Measurements from ENCODE around the gene SLC2A10.
A peak's percentile ranks its signal among the peaks of the same experiment; 100 is the strongest.

SLC2A10 gene

DNA sequence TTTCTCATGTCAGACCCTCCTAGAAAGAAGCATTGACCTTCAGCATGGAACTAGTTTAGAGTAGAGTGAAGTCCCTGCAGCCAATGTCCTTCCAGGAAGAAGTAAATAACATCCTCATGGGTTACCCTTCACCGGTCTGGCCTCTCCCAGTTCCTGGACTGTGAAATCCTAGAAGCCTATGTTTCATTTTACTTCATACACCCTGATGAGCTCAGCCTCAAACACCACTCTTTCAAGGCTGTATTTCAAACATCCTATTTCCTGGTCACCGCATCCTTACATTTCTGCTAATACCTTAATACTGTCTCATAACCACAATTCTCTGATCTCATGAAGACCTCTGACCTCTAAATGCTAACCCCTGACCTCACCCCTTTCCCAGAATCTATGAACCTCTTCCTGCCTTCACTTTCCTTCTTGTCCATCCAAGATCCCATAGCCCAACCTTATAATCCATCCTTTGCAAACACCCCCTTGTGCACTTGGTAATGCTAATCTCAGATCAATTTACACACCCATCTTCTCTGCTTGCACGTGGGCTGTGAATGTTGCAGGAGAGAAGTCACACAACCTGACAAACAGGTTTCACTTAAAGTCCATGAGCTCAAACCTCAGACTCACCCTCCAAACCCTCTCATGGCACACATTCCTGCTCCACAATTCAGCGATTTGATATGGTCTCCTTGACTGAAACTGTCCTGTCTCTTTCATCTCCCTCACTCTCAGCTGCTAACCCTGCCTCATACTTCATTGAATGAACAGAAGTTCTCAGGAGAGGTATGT is 30.2 kb downstream of the SLC2A10 start:
- DNase-seq, result no peak

DNA sequence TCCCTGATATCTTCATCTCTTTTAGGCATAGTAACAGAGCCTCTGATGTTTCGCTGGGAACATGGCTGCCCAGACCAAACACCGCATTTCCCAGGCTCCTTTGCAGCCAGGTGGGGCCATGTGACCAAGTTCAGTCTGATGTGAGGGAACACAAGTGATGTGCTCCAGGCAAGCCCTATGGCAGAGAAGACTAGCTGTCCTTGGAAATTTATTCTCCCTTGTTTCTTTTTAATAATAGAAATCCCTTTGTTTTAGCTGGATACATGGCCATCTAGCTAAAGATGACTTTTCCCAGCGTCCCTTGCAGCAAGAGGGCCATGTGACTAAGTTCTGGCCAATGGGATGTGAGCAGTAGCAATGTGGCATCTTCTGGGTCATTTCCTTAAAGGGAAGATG is 30.8 kb downstream of the SLC2A10 start:
- DNase-seq, result no peak

DNA sequence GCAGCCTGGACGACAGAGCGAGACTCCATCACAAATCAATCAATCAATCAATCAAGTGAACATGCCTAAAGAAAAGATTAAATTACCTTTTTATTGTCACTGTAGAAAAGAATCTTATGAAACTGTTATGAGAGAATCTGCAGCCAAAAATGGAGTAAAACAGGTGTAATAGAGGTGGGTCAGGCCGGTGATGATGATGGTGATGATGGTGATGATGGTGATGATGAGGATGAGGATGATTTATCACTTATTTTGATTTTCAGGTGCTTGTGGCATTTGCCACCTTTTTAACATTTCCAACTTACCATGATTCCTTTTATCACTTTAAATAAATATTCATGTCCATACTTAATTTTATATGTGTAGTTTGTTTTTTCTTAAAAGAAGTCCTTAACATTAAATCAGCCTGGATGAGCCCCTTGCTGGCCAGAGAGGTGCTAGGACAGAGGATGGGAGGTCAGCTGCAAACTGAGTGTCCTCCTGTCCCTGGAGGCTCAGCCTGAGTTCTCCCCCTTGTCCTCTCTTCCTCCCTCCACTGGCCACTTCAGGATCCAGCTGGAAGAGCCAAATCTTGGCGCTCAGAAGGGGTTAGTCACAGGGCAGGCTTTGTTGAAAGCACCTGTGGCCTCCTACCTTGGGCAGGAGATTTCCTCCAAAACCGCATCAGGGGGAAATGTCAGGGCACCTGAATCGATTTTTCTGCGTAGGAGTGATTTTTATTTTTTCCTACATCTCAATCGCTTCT is 32.6 kb downstream of the SLC2A10 start:
- DNase-seq, result no peak

DNA sequence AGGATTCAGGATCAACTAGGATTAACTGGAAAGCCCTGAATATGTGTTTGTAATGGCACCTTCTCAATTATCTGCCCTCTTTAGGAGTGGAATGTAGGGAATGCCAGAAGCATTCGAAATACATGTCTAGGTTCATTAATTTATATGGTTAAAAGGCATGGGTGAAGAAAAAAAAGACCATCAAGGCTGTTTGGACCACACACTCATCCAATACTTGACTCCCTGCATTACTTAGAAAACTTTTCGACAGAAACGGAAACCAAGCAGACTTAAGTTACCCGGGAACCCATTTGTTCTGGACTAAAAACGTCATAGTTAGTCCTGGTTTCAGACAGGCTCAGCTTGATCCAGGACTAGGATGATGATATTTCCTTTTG is 33.2 kb downstream of the SLC2A10 start:
- no peak for DNase-seq

DNA sequence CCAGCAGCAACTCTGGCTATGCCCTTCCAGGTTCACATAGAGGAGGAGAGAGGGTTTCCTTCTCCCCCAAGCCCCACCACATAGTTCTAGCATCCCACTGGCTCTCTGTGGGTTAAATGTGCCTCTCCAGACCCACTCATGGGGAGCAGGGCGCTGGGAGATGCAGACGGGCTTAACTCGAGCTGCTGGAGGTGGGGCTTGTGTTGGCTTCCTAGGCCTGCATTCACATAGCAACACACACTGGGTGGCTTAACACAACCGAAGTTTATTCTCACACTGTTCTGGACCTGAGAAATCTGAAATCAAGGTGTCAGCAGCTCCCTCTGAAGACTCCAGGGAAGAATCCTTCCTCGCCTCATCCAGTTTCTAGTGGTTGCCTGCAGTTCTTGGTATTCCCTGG is 33.6 kb downstream of the SLC2A10 start:
- DNase-seq, result no peak

DNA sequence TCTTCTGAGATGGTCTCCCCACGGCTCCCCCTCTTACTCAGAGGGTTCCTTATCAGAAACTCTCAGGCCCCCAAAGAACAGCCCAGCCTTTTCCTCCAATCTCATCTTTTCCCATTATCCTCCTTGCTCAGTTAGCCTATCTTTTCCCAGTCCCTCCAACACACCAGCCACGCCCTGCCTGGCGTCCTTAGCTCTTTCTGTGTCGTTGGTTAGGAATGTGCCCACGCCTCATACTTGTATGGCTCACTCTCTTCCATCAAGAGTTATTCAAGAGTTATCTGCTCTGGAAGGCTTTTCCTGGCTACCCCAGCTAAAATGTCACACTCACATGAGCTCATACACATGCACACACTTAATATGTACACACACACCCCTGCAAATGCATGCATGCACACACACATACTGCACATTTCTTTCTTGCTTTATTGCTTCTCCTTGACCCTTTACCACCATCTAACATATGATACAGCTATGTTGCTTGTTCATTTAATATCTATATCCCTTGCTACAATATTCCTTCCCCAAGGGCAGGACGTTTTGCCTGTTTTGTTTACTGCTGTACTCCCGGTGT is 37.6 kb downstream of the SLC2A10 start:
- DNase-seq, result no peak

DNA sequence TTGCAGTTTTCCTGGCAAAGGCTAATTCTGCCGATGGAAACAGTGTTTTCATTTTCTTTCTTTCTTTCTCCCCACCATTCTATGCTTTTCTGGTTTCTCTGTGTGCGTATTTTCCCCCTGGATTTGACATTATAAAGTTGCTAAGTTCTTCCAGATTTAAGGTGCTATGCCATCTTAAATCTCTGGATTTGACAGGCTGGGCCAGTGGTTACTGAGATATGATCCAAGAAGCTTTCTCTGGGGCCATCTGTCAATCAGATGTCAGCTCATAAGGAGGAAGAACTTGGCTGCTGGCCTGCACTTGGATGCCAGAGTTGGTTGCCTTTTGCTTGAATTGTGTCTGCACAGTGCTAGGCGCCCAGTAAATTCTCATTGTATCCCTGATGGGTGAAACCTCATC is 39.7 kb downstream of the SLC2A10 start:
- DNase-seq, result no peak

DNA sequence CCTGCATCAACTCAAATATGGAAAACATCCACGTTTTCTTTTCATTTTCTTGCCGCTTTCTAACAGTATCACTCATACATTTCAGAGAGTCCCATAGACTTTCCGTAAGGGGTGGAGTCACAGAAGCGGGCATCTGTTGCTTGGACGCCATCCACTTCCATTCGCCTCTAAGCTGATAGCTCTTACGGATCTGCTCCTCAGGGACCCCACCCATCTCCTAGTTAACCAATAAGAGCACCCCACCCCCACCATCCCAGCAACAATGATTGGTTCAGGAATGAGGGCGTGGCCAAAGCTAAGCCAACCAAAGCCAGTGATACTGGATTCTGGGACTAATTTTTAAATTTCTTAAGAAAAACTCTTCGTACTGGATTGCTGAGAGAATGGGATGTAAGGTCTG is 42.4 kb downstream of the SLC2A10 start:
- no peak for DNase-seq

DNA sequence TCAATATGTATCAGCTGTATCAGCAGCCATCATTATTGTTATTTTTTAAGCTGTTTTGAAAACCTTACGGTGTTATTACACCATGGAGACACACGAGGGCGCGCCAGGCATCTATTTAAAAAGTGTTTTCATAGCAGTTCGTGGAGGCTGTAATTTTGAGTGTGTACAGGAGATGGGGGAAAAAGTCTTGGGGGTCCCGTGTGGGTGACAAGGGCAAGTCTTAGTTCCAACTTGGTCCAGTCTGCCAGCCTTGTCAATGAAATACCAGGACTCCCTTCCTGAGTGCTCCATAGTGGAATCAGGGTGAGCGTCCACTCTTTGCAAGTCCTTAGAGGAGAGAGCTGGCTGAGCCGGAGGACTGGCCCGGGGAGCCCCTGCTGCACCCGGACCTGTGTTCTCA is 43.3 kb downstream of the SLC2A10 start:
- peak; percentile 41 for DNase-seq

DNA sequence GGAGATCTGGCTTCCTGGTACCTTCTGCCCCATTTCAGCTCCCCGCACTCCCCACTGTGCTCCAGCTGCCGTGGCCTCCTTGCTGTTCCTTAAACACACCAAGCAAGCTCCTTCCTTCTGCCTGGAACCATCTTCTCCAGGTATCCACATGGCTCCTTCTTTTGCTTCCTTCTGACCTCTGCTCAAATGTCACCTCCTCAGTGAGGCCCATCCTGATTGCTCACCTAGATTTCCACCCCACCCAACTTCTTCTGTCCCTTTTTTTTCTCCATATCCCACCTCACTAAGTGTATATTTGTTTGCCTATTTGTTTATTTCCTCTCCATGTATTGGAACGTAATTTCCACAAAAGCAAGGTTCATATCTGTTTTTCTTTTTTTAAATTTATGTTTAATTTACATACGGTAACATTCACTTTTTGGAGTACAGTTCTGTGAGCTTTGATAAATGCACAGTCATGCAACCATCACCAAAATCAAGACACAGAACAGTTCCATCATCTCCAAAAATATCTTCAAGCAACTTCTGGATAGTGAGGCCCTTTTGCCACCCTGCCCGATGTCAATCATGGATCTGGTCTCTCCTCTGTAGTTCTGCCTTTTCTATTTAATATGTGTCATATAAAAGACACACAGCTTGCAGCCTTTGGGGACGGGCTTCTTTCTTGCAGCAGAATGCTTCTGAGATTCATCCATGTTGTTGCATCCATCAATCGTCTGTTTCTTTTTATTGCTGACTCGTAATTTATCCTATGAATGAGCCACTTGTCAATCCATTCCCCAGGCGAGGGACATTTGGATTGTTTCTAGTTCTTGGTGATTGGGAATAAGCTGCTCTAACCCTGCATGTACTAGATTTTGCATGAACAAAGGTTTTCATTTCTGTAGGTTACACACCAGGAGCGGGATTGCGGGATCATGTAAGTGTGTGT is 46.3 kb downstream of the SLC2A10 start:
- no peak for DNase-seq

DNA sequence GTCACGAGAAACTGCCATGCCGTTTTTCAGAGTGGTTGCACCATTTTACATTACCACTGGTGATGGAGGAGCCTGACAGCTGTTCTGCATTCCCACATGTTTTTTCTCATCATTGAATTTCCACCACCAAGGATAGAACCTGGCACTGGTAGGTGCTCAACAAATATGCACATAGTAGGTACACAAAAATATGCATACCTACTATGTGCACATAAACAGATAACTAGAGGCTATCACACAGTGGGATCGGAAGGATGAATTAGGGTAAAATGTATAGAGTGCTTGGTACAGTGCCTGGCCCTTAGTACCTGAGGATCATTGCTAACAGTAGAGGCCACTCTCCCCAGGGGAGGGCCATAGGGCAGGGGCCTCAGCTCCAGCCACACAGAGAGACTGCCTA is 47.0 kb downstream of the SLC2A10 start:
- DNase-seq, result no peak

DNA sequence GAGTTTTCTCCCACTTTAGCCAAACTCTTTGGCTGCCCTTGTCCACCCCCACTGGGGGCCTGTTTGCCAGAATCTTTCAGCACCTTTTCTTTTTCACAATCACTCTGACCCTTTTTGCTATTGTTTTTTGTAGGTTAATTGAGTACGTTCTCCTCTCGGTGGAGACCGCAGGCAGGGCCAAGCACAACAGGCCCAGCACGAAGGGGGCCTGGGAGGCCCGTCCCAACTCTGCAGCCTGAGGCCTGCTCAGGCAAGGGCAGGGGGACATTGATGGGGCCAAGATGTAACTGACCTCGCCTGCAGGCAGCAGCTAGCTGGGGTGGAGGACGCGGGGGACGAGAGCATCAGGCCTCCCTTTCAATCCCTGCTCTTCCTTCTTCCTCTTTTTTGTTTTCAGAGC is 47.7 kb downstream of the SLC2A10 start:
- no peak for DNase-seq

DNA sequence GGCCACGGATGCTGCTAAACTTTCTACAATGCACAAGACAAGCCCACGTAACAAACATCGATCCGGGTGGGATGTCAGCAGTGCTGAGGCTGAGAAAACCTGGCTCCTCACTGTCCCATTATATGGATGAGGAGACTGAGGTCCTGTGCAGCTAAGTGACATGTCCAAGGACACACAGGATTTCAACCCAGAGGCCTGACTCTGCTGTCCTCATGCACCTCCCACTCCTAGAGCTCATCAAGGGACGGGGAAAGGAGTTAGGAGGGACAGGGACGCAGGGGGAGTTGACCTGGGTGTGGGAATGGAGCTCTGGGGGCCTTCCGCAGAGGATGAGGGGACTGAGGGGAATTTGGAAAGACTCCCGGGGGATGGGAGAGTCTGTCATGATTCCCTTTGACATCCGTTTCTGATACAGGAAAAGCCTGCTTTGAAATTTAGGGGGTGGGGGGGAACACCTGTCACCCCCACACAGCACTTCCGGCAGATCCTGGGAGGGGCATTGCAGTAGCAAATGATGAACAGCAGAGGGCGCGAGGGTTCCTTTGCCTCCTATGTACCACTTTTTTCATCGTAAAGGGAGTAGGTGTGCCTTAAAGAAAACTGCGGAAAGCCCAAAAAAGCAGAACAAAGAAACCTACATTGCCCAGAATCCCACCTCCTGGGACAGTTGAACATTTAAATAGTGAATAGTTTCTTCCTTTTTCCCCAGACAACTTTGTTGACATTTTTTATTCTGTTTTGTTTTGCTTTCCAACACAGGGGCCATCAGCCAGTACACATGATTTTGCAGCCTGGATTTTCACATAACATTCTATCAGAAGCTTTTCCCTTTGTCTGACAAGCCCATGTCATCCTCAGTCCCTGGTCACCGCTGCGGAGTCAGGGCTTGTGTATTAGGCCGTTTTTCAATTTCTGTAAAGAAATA is 48.6 kb downstream of the SLC2A10 start:
- peak; percentile 41 for DNase-seq

DNA sequence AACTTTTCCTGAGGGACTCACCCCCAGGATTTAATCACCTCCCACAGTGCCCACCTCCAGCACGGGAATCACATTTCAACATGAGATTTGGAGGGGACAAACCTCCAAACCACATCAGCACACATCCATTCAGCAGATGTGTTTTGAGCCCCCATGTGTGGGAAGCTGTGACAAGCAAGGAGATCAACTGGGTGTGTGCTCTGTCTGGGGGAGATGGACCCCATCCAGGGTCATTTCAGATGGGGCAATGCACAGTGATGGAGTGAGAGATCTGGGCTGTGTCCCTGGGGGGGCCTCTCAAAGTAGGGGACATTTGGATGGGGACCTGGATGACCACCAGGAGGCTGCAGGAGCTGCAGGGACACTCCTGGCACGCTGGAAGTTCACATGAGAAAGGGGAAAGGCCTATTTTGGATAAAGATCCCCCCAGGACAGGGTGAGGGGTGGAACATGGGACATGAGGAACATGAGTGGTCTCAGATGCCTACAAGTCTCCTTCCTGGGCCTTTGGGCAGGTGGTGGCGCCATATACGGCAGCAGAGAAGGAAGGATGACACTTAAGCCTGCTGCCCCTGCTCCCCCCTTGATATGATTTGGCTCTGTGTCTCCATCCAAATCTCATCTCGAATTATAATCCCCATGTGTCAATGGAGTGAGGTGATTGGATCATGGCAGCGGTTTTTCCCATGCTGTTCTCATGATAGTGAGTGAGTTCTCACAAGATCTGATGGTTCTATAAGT is 49.6 kb downstream of the SLC2A10 start:
- no peak for DNase-seq

DNA sequence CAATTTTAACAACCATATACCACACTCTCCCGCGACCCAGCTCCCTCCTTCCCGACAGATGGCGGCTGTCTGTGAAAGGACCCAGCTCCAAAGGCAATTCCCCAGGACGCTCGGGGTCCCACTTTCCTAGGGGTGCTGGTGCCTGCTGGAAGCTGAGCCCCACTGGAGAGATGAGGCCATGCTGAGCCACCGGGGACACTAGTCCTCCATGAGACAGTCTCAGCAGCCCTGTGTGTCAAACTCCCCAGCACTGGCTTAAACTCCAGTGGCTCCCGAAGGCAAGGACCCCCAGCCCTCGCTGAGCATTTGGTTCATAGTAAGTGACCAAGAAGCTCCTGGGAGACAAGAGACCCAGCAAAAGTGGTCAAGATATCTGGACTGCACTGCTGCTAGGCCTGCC is 52.1 kb downstream of the SLC2A10 start:
- DNase-seq, result no peak

DNA sequence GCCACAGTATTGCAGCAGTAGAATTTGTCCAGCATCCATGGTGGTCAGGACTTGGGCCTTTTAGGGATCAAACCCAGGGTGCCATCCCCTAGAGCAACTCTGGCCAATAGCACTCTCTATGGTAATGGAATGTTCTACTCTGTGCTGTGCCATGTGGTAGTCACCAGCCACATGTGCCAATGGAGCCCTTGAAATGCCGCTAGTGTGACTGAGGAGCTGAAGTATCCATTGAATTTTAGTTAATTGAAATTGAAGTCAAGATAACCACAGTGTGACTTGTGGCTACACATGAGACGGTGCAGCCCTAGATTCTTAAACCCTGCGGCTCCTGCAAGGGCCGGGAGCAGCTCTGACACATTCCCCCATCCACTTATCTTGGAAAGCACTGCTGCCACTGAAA is 54.6 kb downstream of the SLC2A10 start:
- DNase-seq, result no peak

DNA sequence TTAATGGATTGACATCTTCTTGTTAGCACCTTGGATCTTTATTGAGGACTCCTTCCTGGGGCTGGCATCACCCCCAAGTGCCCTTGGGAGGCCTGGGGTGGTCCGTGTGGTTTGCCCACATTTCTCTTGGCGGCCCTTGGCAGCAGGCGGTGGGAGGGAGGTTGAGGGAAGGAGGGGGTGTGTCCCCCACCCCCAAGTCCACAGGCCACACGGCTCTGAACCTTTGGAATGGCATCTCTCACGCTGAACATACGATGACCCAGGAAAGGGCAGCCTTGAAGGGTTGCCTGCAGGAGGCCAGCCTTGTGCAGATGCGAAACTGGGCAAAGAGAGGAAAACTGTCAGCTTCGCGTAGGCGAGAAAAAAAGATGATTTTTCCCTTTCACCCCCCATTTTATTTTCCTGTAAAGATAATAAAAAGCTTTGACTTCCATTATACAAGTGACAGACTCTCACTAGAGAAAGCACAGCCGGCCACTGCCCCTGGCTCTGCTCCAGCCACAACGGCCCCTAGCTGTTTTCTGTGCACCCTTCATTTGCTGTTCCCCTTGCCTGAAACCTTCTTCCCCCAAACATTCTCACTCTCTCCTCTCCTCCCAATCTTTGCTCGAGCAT is 56.2 kb downstream of the SLC2A10 start:
- no peak for DNase-seq

DNA sequence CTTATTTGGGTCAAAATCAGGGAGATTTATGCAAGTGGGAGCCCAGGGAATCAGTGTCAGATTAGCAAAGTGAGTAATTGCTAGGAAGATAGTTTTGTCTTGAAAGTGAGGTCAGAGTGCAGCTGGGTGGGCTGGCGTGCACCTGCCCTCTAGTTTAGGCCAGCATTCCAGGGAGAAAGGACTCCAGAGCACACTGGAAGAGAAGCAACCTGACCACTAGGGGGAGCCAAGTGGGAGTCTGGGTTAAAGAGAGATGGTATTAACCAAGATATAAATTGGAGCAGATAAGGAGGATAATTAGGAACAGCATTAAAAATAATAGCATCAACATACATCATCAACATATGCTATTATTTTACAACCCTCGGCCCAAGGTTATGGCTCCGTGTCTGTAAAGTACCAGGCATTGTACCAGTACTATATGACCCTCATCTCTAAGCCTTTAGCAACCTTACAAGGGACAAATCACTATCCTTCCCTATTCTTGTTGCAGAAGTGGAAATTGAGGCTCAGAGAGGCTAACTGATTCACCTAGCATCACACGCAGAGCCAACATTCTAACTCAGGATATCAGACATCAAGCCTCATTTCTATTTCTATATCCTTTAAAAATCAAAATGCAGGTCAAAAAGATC is 57.8 kb downstream of the SLC2A10 start:
- peak; percentile 8 for DNase-seq

DNA sequence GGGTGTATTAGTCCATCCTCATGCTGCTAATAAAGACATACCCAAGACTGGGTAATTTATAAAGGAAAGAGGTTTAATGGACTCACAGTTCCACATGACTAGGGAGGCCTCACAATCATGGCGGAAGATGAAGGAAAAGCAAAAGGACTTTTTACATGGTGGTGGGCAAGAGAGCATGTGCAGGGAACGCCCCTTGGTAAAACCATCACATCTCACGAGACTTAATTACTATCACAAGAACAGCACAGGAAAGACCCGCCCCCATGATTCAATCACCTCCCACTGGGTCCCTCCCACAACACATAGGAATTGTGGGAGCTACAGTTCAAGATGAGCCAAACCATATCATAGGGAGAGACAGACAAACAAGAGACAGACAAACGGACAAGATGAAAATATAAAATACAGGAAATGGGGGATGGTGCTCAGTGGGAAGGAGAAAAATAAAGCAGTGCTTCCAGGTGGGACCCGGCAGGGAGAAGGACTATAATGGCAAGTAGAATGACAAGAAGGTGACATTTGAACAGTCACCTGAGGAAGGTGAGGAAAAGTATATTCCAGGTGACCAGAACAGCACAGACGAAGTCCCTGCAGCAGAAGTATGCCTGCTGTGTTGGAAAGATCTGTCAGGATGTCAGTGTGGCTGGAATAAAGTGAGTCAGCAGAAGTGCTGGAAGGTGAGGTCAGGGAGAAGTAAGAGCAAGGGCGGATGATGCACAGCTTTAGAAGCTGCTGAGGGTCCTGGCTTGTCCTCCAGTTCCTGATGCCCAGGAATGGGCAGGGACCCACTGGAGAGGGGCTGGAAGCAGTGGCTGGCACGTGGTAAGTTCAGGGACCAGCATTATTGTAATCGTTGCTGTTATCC is 61.1 kb downstream of the SLC2A10 start:
- no peak for DNase-seq

Data from activated gamma-delta T cell treated with Interleukin-2 at 50 U/mL for 16 hours (primary cell).